AG04450 (cell line): ENCODE data around the gene PLEKHA6. TPM values are rescaled to one million over a fixed set of nuclear protein-coding genes. Genes with fewer than 3 reads are reported as not detected.
A peak's percentile ranks its signal among the peaks of the same experiment; 100 is the strongest.

Source experiments
- CTCF ChIA-PET: fragments of 300-600, 350-600 bp; formaldehyde crosslinking; extraction: SDS; loops from one replicate; lab custom pipeline; 2022; ENCODE audit warnings: antibody characterized with exemption, inconsistent platforms; lab: Charles Lee
- POLR2A ChIA-PET: fragments of 350-600 bp; formaldehyde crosslinking; extraction: SDS; loops from one replicate; lab custom pipeline; 2021; ENCODE audit warnings: antibody characterized with exemption, inconsistent platforms; lab: Yijun Ruan, JAX
- DNase-seq: peaks from one replicate; pipeline ENCODE4 v3.0.0-alpha.2; 2011; ENCODE audit warnings: low read depth, low spot score
- H3K27ac ChIP-seq: one replicate; pipeline ENCODE4 v1.5.1; 2012; ENCODE audit warnings: low read depth, low read length, control low read depth
- H3K27me3 ChIP-seq: one replicate; pipeline ENCODE4 v1.6.0; 2012; ENCODE audit warnings: low read length; ENCODE audit not compliant: control insufficient read depth, insufficient read depth
- H3K4me3 ChIP-seq: 2 replicates; pipeline ENCODE4 v1.5.1; 2011; ENCODE audit warnings: mild to moderate bottlenecking, low read depth, low read length, control low read depth
- H3K9me3 ChIP-seq: 2 replicates; pipeline ENCODE4 v1.5.1; 2012; ENCODE audit warnings: low read length; ENCODE audit not compliant: control insufficient read depth, insufficient read depth
- polyA plus RNA-seq: library from polyadenylated mRNA; depleted of rRNA; stranded (reverse); fragments of >200 nt; gene quantifications from 2 replicates; pipeline ENCODE4 v1.2.3, GENCODE V29; 2011
- TF ChIP-seq, protein P1 (sequence below): IDR thresholded peaks from 2 replicates; pipeline ENCODE4 v1.5.1; 2011; ENCODE audit warnings: low read depth, low read length, control low read depth, inconsistent platforms

Gene PLEKHA6
- polyA plus RNA-seq, 1 experiment = 6.8 TPM

- CTCF ChIA-PET = interaction anchor here (1.0 to 4.1 kb wide), 9 partner anchors 8 to 200 kb away, joined by 3 to 47 read pairs (median 6); partner anchors contain the start of gene GOLT1A
- TF ChIP-seq, protein P1, sequence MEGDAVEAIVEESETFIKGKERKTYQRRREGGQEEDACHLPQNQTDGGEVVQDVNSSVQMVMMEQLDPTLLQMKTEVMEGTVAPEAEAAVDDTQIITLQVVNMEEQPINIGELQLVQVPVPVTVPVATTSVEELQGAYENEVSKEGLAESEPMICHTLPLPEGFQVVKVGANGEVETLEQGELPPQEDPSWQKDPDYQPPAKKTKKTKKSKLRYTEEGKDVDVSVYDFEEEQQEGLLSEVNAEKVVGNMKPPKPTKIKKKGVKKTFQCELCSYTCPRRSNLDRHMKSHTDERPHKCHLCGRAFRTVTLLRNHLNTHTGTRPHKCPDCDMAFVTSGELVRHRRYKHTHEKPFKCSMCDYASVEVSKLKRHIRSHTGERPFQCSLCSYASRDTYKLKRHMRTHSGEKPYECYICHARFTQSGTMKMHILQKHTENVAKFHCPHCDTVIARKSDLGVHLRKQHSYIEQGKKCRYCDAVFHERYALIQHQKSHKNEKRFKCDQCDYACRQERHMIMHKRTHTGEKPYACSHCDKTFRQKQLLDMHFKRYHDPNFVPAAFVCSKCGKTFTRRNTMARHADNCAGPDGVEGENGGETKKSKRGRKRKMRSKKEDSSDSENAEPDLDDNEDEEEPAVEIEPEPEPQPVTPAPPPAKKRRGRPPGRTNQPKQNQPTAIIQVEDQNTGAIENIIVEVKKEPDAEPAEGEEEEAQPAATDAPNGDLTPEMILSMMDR = no peak
- POLR2A ChIA-PET = interaction anchor here (0.9 to 1.0 kb wide), 2 partner anchors 8 to 26 kb away, joined by 4 to 5 read pairs; no protein-coding TSS in a partner anchor
- Histone ChIP-seq H3K9me3 (no peaks in the 10 kb centered on the region), H3K27me3 (no peaks in the 10 kb centered on the region), H3K27ac (peak overlapping the region; percentile 63), H3K4me3 (no peak overlapping the region)
- DNase-seq = peak; percentile 46
These were observed 161.1 kb downstream of the PLEKHA6 start for GRCh38 chr1:204198348-204199340.

DNA sequence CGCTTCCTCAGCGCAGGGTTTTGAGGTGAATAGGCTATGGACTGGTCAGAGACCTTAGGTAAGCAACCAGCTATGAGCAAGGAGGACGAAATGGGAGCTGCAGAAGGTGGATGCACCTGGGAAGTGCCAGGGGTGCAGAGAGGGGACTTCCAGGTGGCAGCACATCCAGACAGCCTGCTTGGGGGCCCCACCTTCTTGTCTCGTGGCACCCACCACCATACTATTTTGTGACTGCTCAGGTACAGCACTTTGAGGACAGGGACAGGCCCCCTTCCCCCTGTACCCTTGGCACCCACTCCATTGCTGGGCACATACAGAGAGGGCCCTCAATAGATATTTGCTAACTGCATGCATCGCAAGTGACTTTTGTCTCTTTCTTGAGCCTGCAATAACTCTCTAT, 162.7 kb downstream of the PLEKHA6 start:
- TF ChIP-seq, protein P1 = no peak
- H3K27ac ChIP-seq = no peak overlapping the region
- DNase-seq = no peak
- no peak overlapping the region for H3K4me3 ChIP-seq
- H3K9me3 ChIP-seq = no peaks in the 10 kb centered on the region
- H3K27me3 ChIP-seq = no peaks in the 10 kb centered on the region
- ChIA-PET CTCF (interaction anchor here (2.4 to 4.1 kb wide), 2 partner anchors 9 to 34 kb away, joined by 14 to 47 read pairs; no protein-coding TSS in a partner anchor), POLR2A (no interaction called here)

- DNase-seq = no peak
- CTCF ChIA-PET = interaction anchor here (0.6 to 4.1 kb wide), 2 partner anchors 10 to 13 kb away, joined by 5 to 47 read pairs; no protein-coding TSS in a partner anchor
- Histone ChIP-seq H3K27ac (no peak within 1 kb of the TSS), H3K9me3 (no peaks in the 10 kb centered on the region), H3K4me3 (no peak within 1 kb of the TSS), H3K27me3 (no peaks in the 10 kb centered on the region)
- TF ChIP-seq, protein P1 = no peak
- POLR2A ChIA-PET = interaction anchor here (0.7 kb wide), 1 partner anchor 168 kb away, joined by 3 read pairs; no protein-coding TSS in a partner anchor
These were observed 163.5 kb downstream of the PLEKHA6 start, which contains the start of gene KISS1 for GRCh38 chr1:204196068-204196795. TSS of gene KISS1 (minus strand) at chr1:204196491. CDS start at chr1:204192876, 3,615 bp downstream.

- POLR2A ChIA-PET = no interaction called here
These were observed 165.0 kb downstream of the PLEKHA6 start for GRCh38 chr1:204194771-204195170.

More at GRCh38 chr1:204194771-204195170, 165.0 kb downstream of the PLEKHA6 start:
- no peak overlapping the region for H3K27ac ChIP-seq
- TF ChIP-seq, protein P1 = no peak
- H3K27me3 ChIP-seq = no peaks in the 10 kb centered on the region
- no peak overlapping the region for H3K4me3 ChIP-seq
- H3K9me3 ChIP-seq = no peaks in the 10 kb centered on the region
- CTCF ChIA-PET = interaction anchor here (1.8 kb wide), 1 partner anchor 12 kb away, joined by 8 read pairs; no protein-coding TSS in a partner anchor
- DNase-seq = no peak
